Vagina (tissue), 2 donors: ENCODE results near the gene POGK. TPM values are rescaled to one million over a fixed set of nuclear protein-coding genes. Genes with fewer than 3 reads are reported as not detected.
"Not testable (repeated sequence)": the region's sequence is repeated elsewhere in the genome, so short reads cannot be mapped to it uniquely, and the experiment has no call there.

Source experiments
- DNase-seq, 2 donors: peaks; one replicate each; pipeline ENCODE4 v3.0.0-alpha.2; 2017; ENCODE audit errors: extremely low spot score in 2 of 2
- H3K27ac ChIP-seq: fragments of 200-600 bp; sonication (generic); one replicate; pipeline ENCODE4 v1.5.1; 2019
- H3K27me3 ChIP-seq: fragments of 200-600 bp; sonication (generic); one replicate; pipeline ENCODE4 v1.5.1; 2019
- H3K36me3 ChIP-seq, 2 donors: fragments of 200-600 bp; sonication (generic); one replicate each; pipeline ENCODE4 v1.5.1; 2017 to 2019
- H3K4me1 ChIP-seq: fragments of 200-600 bp; sonication (generic); one replicate; pipeline ENCODE4 v1.5.1; 2019
- H3K4me3 ChIP-seq, 2 donors: fragments of 200-600 bp; sonication (generic); 1 replicate in 1 of 2; 2 replicates in 1 of 2; pipeline ENCODE4 v1.5.1; 2016 to 2019
- H3K9me3 ChIP-seq: fragments of 200-600 bp; sonication (generic); one replicate; pipeline ENCODE4 v1.5.1; 2019
- CTCF ChIP-seq, 3 experiments: fragments of 450-650 bp in 2 of 3; fragments of 200-600 bp in 1 of 3; sonication (generic) in 1 of 3; IDR thresholded peaks; one replicate each; pipeline ENCODE4 v1.5.1; 2017 to 2019; ENCODE audit warnings: antibody characterized with exemption in 3 of 3, mild to moderate bottlenecking in 2 of 3, moderate library complexity in 2 of 3
- POLR2A ChIP-seq, 2 donors: fragments of 450-650 bp; IDR thresholded peaks; one replicate each; pipeline ENCODE4 v1.6.1; 2017; ENCODE audit warnings: antibody characterized with exemption in 2 of 2, mild to moderate bottlenecking in 2 of 2, moderate library complexity in 2 of 2
- POLR2AphosphoS5 ChIP-seq, 2 donors: sonication (generic); formaldehyde crosslinking; IDR thresholded peaks; one replicate each; pipeline ENCODE4 v1.9.0; 2017; ENCODE audit warnings: antibody characterized with exemption in 2 of 2, mild to moderate bottlenecking in 2 of 2, low read depth in 1 of 2; ENCODE audit not compliant: insufficient read depth in 1 of 2
- intact Hi-C: fragments of 100-400 bp; cut with DNase I; formaldehyde crosslinking; loops from one replicate; pipeline ENCODE4 v1.15.1; 2023
- total RNA-seq: library from RNA; depleted of rRNA; stranded (reverse); fragments of >200 nt; gene quantifications from one replicate; pipeline ENCODE4 v1.2.3, GENCODE V29; 2016

The POGK gene
- total RNA-seq, 1 donor from 2014 or later: 26.3 TPM

GRCh38 chr1:166814611-166815010 is 24.7 kb upstream of the POGK start:
- intact Hi-C loops: no loop called here
- H3K27ac ChIP-seq: no peak overlapping the region
- H3K27me3 ChIP-seq: no peaks in the 10 kb centered on the region
- DNase-seq: no peak
- H3K36me3 ChIP-seq: no peaks in the 10 kb centered on the region
- H3K4me3 ChIP-seq: no peak overlapping the region
- TF ChIP-seq POLR2AphosphoS5 (IDR thresholded peaks at IDR 0.05; ENCODE audit: insufficient read depth in 1 of 2, low read depth in 1 of 2) (no peak), POLR2A (IDR thresholded peaks at IDR 0.05) (no peak), CTCF (IDR thresholded peaks at IDR 0.05) (no peak)
- no peaks in the 10 kb centered on the region for H3K9me3 ChIP-seq
- no peaks in the 10 kb centered on the region for H3K4me1 ChIP-seq

- H3K36me3 ChIP-seq: no peaks in the 10 kb centered on the region
- no peaks in the 10 kb centered on the region for H3K9me3 ChIP-seq
- no peak overlapping the region for H3K4me3 ChIP-seq
- H3K4me1 ChIP-seq: no peaks in the 10 kb centered on the region
- no peaks in the 10 kb centered on the region for H3K27me3 ChIP-seq
- no peak for TF ChIP-seq POLR2A (IDR thresholded peaks at IDR 0.05)
- TF ChIP-seq CTCF (IDR thresholded peaks at IDR 0.05): no peak
- no peak for TF ChIP-seq POLR2AphosphoS5 (IDR thresholded peaks at IDR 0.05; ENCODE audit: insufficient read depth in 1 of 2, low read depth in 1 of 2)
- DNase-seq: no peak
- intact Hi-C loops: no loop called here
- no peak overlapping the region for H3K27ac ChIP-seq
These were observed 19.3 kb upstream of the POGK start for GRCh38 chr1:166819974-166820373.

- intact Hi-C loops: no loop called here
- TF ChIP-seq POLR2AphosphoS5 (IDR thresholded peaks at IDR 0.05; ENCODE audit: insufficient read depth in 1 of 2, low read depth in 1 of 2) (no peak), POLR2A (IDR thresholded peaks at IDR 0.05) (no peak), CTCF (IDR thresholded peaks at IDR 0.05) (no peak)
- Histone ChIP-seq H3K36me3 (no peaks in the 10 kb centered on the region), H3K27me3 (no peaks in the 10 kb centered on the region), H3K4me1 (no peaks in the 10 kb centered on the region), H3K9me3 (no peaks in the 10 kb centered on the region), H3K4me3 (no peak overlapping the region), H3K27ac (no peak overlapping the region)
- DNase-seq: no peak
These were observed 16.9 kb upstream of the POGK start for GRCh38 chr1:166822385-166822784.

- Histone ChIP-seq H3K27ac (no peak overlapping the region), H3K4me1 (no peaks in the 10 kb centered on the region), H3K4me3 (no peak overlapping the region), H3K9me3 (peaks cover 8% of the 10 kb centered on the region), H3K36me3 (no peaks in the 10 kb centered on the region), H3K27me3 (no peaks in the 10 kb centered on the region)
- intact Hi-C loops: no loop called here
- DNase-seq: no peak
- TF ChIP-seq CTCF (IDR thresholded peaks at IDR 0.05): no peak
- TF ChIP-seq POLR2AphosphoS5 (IDR thresholded peaks at IDR 0.05; ENCODE audit: insufficient read depth in 1 of 2, low read depth in 1 of 2): no peak
- no peak for TF ChIP-seq POLR2A (IDR thresholded peaks at IDR 0.05)
These were observed 11.8 kb upstream of the POGK start for GRCh38 chr1:166827426-166827825.

GRCh38 chr1:166829762-166830161 is 9.5 kb upstream of the POGK start:
- H3K27me3 ChIP-seq, intact Hi-C loops, DNase-seq: not testable (repeated sequence)

GRCh38 chr1:166836733-166837132 is 2.5 kb upstream of the POGK start:
- H3K27me3 ChIP-seq: no peaks in the 10 kb centered on the region
- intact Hi-C loops: no loop called here

More at GRCh38 chr1:166829762-166830161, 9.5 kb upstream of the POGK start:
- not testable (repeated sequence) for H3K9me3 ChIP-seq, H3K4me1 ChIP-seq, H3K27ac ChIP-seq, H3K4me3 ChIP-seq, H3K36me3 ChIP-seq

More at GRCh38 chr1:166836733-166837132, 2.5 kb upstream of the POGK start:
- no peak overlapping the region for H3K27ac ChIP-seq
- H3K9me3 ChIP-seq: no peaks in the 10 kb centered on the region
- peaks cover 0 to 10% of the 10 kb centered on the region in 2 donors for H3K36me3 ChIP-seq
- peaks cover 29% of the 10 kb centered on the region for H3K4me1 ChIP-seq
- TF ChIP-seq POLR2A (IDR thresholded peaks at IDR 0.05) (no peak), POLR2AphosphoS5 (IDR thresholded peaks at IDR 0.05; ENCODE audit: insufficient read depth in 1 of 2, low read depth in 1 of 2) (no peak), CTCF (IDR thresholded peaks at IDR 0.05) (no peak)
- no peak for DNase-seq
- H3K4me3 ChIP-seq: no peak overlapping the region
